GM12891 (cell line): ENCODE results near the gene RNASE1.
"Not testable (repeated sequence)": the region's sequence is repeated elsewhere in the genome, so short reads cannot be mapped to it uniquely, and the experiment has no call there.

Experiments
- PAX5 ChIP-seq: IDR thresholded peaks from 2 replicates; pipeline ENCODE4 v1.6.1; 2011; ENCODE audit warnings: low read length, moderate library complexity, mild to moderate bottlenecking; ENCODE audit not compliant: insufficient read depth, severe bottlenecking
- POLR2A ChIP-seq: IDR thresholded peaks from 2 replicates; pipeline ENCODE4 v1.6.1; 2011; ENCODE audit warnings: low read depth, low read length, control low read depth
- POLR2AphosphoS5 ChIP-seq: IDR thresholded peaks from 2 replicates; pipeline ENCODE4 v1.6.1; 2011; ENCODE audit warnings: low read depth, low read length, control low read depth
- TAF1 ChIP-seq: IDR thresholded peaks from 2 replicates; pipeline ENCODE4 v1.6.1; 2011; ENCODE audit warnings: low read depth, low read length, control low read depth

DNA sequence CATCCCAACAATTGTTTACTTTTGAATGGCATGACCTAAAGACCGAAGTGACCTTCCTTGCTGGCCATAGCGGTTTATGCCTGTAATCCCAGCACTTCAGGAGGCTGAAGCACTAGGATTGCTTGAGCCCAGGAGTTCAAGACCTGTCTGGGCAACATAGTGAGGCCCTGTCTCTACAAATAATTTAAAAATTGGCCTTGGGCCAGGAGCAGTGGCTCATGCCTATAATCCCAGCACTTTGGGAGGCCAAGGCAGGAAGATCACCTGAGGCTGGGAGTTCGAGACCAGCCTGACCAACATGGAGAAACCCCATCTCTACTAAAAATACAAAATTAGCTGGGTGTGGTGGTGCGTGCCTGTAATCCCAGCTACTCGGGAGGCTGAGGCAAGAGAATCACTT lies 43.2 kb downstream of the RNASE1 start:
- not testable (repeated sequence) for TF ChIP-seq POLR2AphosphoS5, POLR2A, TAF1, PAX5
